Neural cell (in vitro differentiated cells): ENCODE measurements around the gene MLKL. TPM values are rescaled to one million over a fixed set of nuclear protein-coding genes. Genes with fewer than 3 reads are reported as not detected.
"Not testable (repeated sequence)": the region's sequence is repeated elsewhere in the genome, so short reads cannot be mapped to it uniquely, and the experiment has no call there.

Experiments
- H2AFZ ChIP-seq: fragments of 200-600, 300-800 bp; sonication (generic), shearing (Covaris generic); 2 replicates; pipeline ENCODE4 v1.6.0; 2014; ENCODE audit warnings: low read depth, mild to moderate bottlenecking, antibody characterized with exemption, low read length, moderate library complexity
- H3F3A ChIP-seq: fragments of 200-600 bp; shearing (Covaris generic); 2 replicates; pipeline ENCODE4 v1.6.1; 2016; ENCODE audit warnings: mild to moderate bottlenecking, moderate library complexity, mixed read lengths, antibody characterized with exemption, low read length; ENCODE audit not compliant: insufficient read depth, poor library complexity, severe bottlenecking
- H3K27ac ChIP-seq: fragments of 200-600, 300-800 bp; sonication (generic), shearing (Covaris generic); 2 replicates; pipeline ENCODE4 v1.5.1; 2014; ENCODE audit warnings: mild to moderate bottlenecking, low read length, moderate library complexity
- H3K27me3 ChIP-seq: fragments of 300-800, 200-600 bp; sonication (generic), shearing (Covaris generic); 2 replicates; pipeline ENCODE4 v1.6.0; 2014; ENCODE audit warnings: mild to moderate bottlenecking, low read depth, low read length, moderate library complexity; ENCODE audit not compliant: insufficient read depth
- H3K36me3 ChIP-seq: fragments of 300-800, 200-600 bp; sonication (generic), shearing (Covaris generic); 2 replicates; pipeline ENCODE4 v1.5.1; 2014; ENCODE audit warnings: mild to moderate bottlenecking, antibody characterized with exemption, low read length, moderate library complexity; ENCODE audit not compliant: insufficient read depth
- H3K4me2 ChIP-seq: fragments of 300-800, 200-600 bp; sonication (generic), shearing (Covaris generic); 2 replicates; pipeline ENCODE4 v1.6.0; 2014; ENCODE audit warnings: mild to moderate bottlenecking, low read length
- H3K4me3 ChIP-seq: fragments of 300-800, 200-600 bp; sonication (generic), shearing (Covaris generic); 2 replicates; pipeline ENCODE4 v1.5.1; 2014; ENCODE audit warnings: mild to moderate bottlenecking, low read length, moderate library complexity
- H3K79me2 ChIP-seq: fragments of 200-600 bp; shearing (Covaris generic); replicated peaks from 2 replicates; pipeline ENCODE4 v1.6.0; 2014; ENCODE audit warnings: mild to moderate bottlenecking, low read length, moderate library complexity; ENCODE audit not compliant: insufficient read depth
- H3K9ac ChIP-seq: fragments of 300-800, 200-600 bp; sonication (generic), shearing (Covaris generic); 2 replicates; pipeline ENCODE4 v1.6.1; 2016; ENCODE audit warnings: mild to moderate bottlenecking, low read length, mixed read lengths
- H3K9me2 ChIP-seq: fragments of 200-600 bp; shearing (Covaris generic); 2 replicates; pipeline ENCODE4 v1.6.1; 2016; ENCODE audit warnings: mild to moderate bottlenecking, low read length, mixed read lengths; ENCODE audit not compliant: insufficient read depth
- H3K9me3 ChIP-seq: fragments of 200-600, 300-800 bp; sonication (generic), shearing (Covaris generic); 2 replicates; pipeline ENCODE4 v1.6.1; 2016; ENCODE audit warnings: mild to moderate bottlenecking, mixed run types, low read length, moderate library complexity, mixed read lengths
- H4K20me1 ChIP-seq: fragments of 200-600 bp; shearing (Covaris generic); 2 replicates; pipeline ENCODE4 v1.6.1; 2016; ENCODE audit warnings: mild to moderate bottlenecking, mixed run types; ENCODE audit not compliant: insufficient read depth
- CTCF ChIP-seq: fragments of 450-650 bp; IDR thresholded peaks from 2 replicates; pipeline ENCODE4 v1.5.1; 2014; ENCODE audit warnings: antibody characterized with exemption, mild to moderate bottlenecking, moderate library complexity; ENCODE audit not compliant: poor library complexity, severe bottlenecking
- EP300 ChIP-seq: fragments of 450-650 bp; conservative IDR thresholded peaks from 2 replicates; pipeline ENCODE4 v1.6.1; 2014; ENCODE audit warnings: antibody characterized with exemption, mild to moderate bottlenecking, moderate library complexity; ENCODE audit not compliant: poor library complexity, severe bottlenecking
- MXI1 ChIP-seq: fragments of 450-650 bp; conservative IDR thresholded peaks from 2 replicates; pipeline ENCODE4 v1.6.1; 2014; ENCODE audit warnings: antibody characterized with exemption, mild to moderate bottlenecking; ENCODE audit not compliant: poor library complexity, severe bottlenecking
- POLR2AphosphoS5 ChIP-seq: IDR thresholded peaks from 2 replicates; pipeline ENCODE4 v1.6.1; 2012
- RAD21 ChIP-seq: fragments of 450-650 bp; conservative IDR thresholded peaks from 2 replicates; pipeline ENCODE4 v1.6.1; 2014; ENCODE audit warnings: antibody characterized with exemption, mild to moderate bottlenecking, moderate library complexity
- REST ChIP-seq: IDR thresholded peaks from 2 replicates; pipeline ENCODE4 v1.6.1; 2012; ENCODE audit warnings: borderline replicate concordance
- SMC3 ChIP-seq: fragments of 450-650 bp; conservative IDR thresholded peaks from 2 replicates; pipeline ENCODE4 v1.6.1; 2014; ENCODE audit warnings: antibody characterized with exemption, mild to moderate bottlenecking, moderate library complexity; ENCODE audit not compliant: poor library complexity
- polyA plus RNA-seq: library from polyadenylated mRNA; depleted of rRNA; stranded (reverse); fragments of >200 nt; gene quantifications from 2 replicates; pipeline ENCODE4 v1.2.3, GENCODE V29; 2014

Gene MLKL
- polyA plus RNA-seq, 1 donor from 2014 or later, result not detected

GRCh38 chr16:74677868-74678267 is 22.8 kb downstream of the MLKL start:
- Histone ChIP-seq H3K79me2 (no peaks in the 10 kb centered on the region), H3K9me3 (no peaks in the 10 kb centered on the region), H3K4me2 (no peak overlapping the region), H3F3A (no peaks in the 10 kb centered on the region), H3K27ac (no peak overlapping the region), H3K27me3 (no peaks in the 10 kb centered on the region), H3K4me3 (no peak overlapping the region), H2AFZ (no peak overlapping the region), H3K9ac (no peak overlapping the region), H4K20me1 (no peaks in the 10 kb centered on the region), H3K9me2 (no peaks in the 10 kb centered on the region), H3K36me3 (no peaks in the 10 kb centered on the region)
- TF ChIP-seq EP300 (no peak), CTCF (no peak)

- no peaks in the 10 kb centered on the region for H3F3A ChIP-seq
- H3K27ac ChIP-seq, result no peak overlapping the region
- TF ChIP-seq REST (no peak), MXI1 (no peak), RAD21 (no peak), CTCF (no peak), SMC3 (no peak), EP300 (no peak), POLR2AphosphoS5 (no peak)
Observed at GRCh38 chr16:74673876-74674275, 26.8 kb downstream of the MLKL start.

GRCh38 chr16:74668877-74669276 is 31.8 kb downstream of the MLKL start:
- H3K4me2 ChIP-seq, H3K9me2 ChIP-seq, H3K27ac ChIP-seq, H4K20me1 ChIP-seq, H3F3A ChIP-seq, H3K36me3 ChIP-seq, H3K4me3 ChIP-seq, H2AFZ ChIP-seq, H3K9ac ChIP-seq, H3K27me3 ChIP-seq, H3K9me3 ChIP-seq: not testable (repeated sequence)
- peaks cover 16% of the 10 kb centered on the region for H3K79me2 ChIP-seq

More at GRCh38 chr16:74673876-74674275, 26.8 kb downstream of the MLKL start:
- Histone ChIP-seq H2AFZ (no peak overlapping the region), H4K20me1 (no peaks in the 10 kb centered on the region), H3K79me2 (no peaks in the 10 kb centered on the region), H3K4me3 (no peak overlapping the region), H3K36me3 (no peaks in the 10 kb centered on the region), H3K4me2 (no peak overlapping the region), H3K9me2 (no peaks in the 10 kb centered on the region), H3K27me3 (no peaks in the 10 kb centered on the region), H3K9ac (no peak overlapping the region), H3K9me3 (no peaks in the 10 kb centered on the region)
